ENCODE data around the gene RNF5. TPM values are rescaled to one million over a fixed set of nuclear protein-coding genes. Genes with fewer than 3 reads are reported as not detected.
"Not testable (repeated sequence)": the region's sequence is repeated elsewhere in the genome, so short reads cannot be mapped to it uniquely, and the experiment has no call there.

The RNF5 gene
- total RNA-seq, result 70.9 and 78.1 TPM in 2 replicates
- polyA plus RNA-seq (2012), result 87.1 TPM

- DNase-seq (ENCODE audit: low read depth), result peak; percentile 100
Observed at GRCh38 chr6:32177788-32178546, at the start of gene RNF5. RNF5 (plus strand) TSS chr6:32178405; CDS start chr6:32178512, 107 bp downstream.

- DNase-seq (ENCODE audit: low read depth), result no peak
Observed at GRCh38 chr6:32128751-32129296, 49.4 kb upstream of the RNF5 start.

- DNase-seq (ENCODE audit: low read depth), result no peak
Observed at GRCh38 chr6:32129297-32130088, 48.7 kb upstream of the RNF5 start.

- DNase-seq (ENCODE audit: low read depth), result no peak
Observed at GRCh38 chr6:32131439-32131948, 46.7 kb upstream of the RNF5 start.

GRCh38 chr6:32132110-32132509 is 46.1 kb upstream of the RNF5 start:
- no peak for DNase-seq (ENCODE audit: low read depth)

GRCh38 chr6:32133786-32134185 is 44.4 kb upstream of the RNF5 start:
- DNase-seq (ENCODE audit: low read depth), result no peak

GRCh38 chr6:32137454-32137853 is 40.8 kb upstream of the RNF5 start:
- no peak for DNase-seq (ENCODE audit: low read depth)

- no peak for DNase-seq (ENCODE audit: low read depth)
Observed at GRCh38 chr6:32139590-32139989, 38.6 kb upstream of the RNF5 start.

- DNase-seq (ENCODE audit: low read depth), result no peak
Observed at GRCh38 chr6:32140420-32141046, 37.7 kb upstream of the RNF5 start.

GRCh38 chr6:32144238-32144637 is 34.0 kb upstream of the RNF5 start:
- DNase-seq (ENCODE audit: low read depth), result not testable (repeated sequence)

GRCh38 chr6:32146287-32146686 is 31.9 kb upstream of the RNF5 start:
- DNase-seq (ENCODE audit: low read depth), result no peak

GRCh38 chr6:32146687-32147086 is 31.5 kb upstream of the RNF5 start:
- no peak for DNase-seq (ENCODE audit: low read depth)

- no peak for DNase-seq (ENCODE audit: low read depth)
Observed at GRCh38 chr6:32147401-32148132, 30.6 kb upstream of the RNF5 start.

GRCh38 chr6:32148289-32149091 is 29.7 kb upstream of the RNF5 start:
- no peak for DNase-seq (ENCODE audit: low read depth)

- no peak for DNase-seq (ENCODE audit: low read depth)
Observed at GRCh38 chr6:32149092-32149755, 29.0 kb upstream of the RNF5 start.

- DNase-seq (ENCODE audit: low read depth), result no peak
Observed at GRCh38 chr6:32149932-32150870, 28.0 kb upstream of the RNF5 start.

- no peak for DNase-seq (ENCODE audit: low read depth)
Observed at GRCh38 chr6:32151181-32151862, 26.9 kb upstream of the RNF5 start.
